ENCODE results near the gene BCKDHA.

BCKDHA gene

GRCh38 chr19:41397086-41398049 is at the start of gene BCKDHA, which contains the start of gene EXOSC5:
TSS of gene BCKDHA (plus strand) at chr19:41397818. CDS start at chr19:41397828, 10 bp downstream.
TSS of gene EXOSC5 (minus strand) at chr19:41397359. CDS start at chr19:41397328, 31 bp downstream.
- peak; percentile 99 for DNase-seq

GRCh38 chr19:41350735-41351338 is 46.8 kb upstream of the BCKDHA start:
- no peak for DNase-seq

GRCh38 chr19:41351339-41352245 is 46.0 kb upstream of the BCKDHA start:
- DNase-seq = no peak

- DNase-seq = no peak
Observed at GRCh38 chr19:41352279-41352608, 45.4 kb upstream of the BCKDHA start.

- no peak for DNase-seq
Observed at GRCh38 chr19:41352609-41353465, 44.8 kb upstream of the BCKDHA start.

- no peak for DNase-seq
Observed at GRCh38 chr19:41353466-41354342, 43.9 kb upstream of the BCKDHA start, which contains the start of gene TGFB1. TSS of gene TGFB1 (minus strand) at chr19:41353922. CDS start at chr19:41353044, 878 bp downstream.

- DNase-seq = no peak
Observed at GRCh38 chr19:41354343-41354953, 43.2 kb upstream of the BCKDHA start.

- no peak for DNase-seq
Observed at GRCh38 chr19:41355035-41355434, 42.6 kb upstream of the BCKDHA start.

- no peak for DNase-seq
Observed at GRCh38 chr19:41355802-41356201, 41.8 kb upstream of the BCKDHA start.

- no peak for DNase-seq
Observed at GRCh38 chr19:41356984-41357739, 40.5 kb upstream of the BCKDHA start.

- no peak for DNase-seq
Observed at GRCh38 chr19:41357746-41358145, 39.9 kb upstream of the BCKDHA start.

GRCh38 chr19:41359741-41360140 is 37.9 kb upstream of the BCKDHA start:
- DNase-seq = no peak

- no peak for DNase-seq
Observed at GRCh38 chr19:41362143-41362847, 35.3 kb upstream of the BCKDHA start.

GRCh38 chr19:41363371-41363752 is 34.3 kb upstream of the BCKDHA start:
- no peak for DNase-seq

- peak; percentile 95 for DNase-seq
Observed at GRCh38 chr19:41363753-41364523, 33.7 kb upstream of the BCKDHA start, which contains the start of gene B9D2. TSS of gene B9D2 (minus strand) at chr19:41364149. CDS start at chr19:41363519, 630 bp downstream.

- DNase-seq = no peak
Observed at GRCh38 chr19:41364524-41365391, 32.9 kb upstream of the BCKDHA start.

- DNase-seq = no peak
Observed at GRCh38 chr19:41366089-41366488, 31.5 kb upstream of the BCKDHA start.

All from NCI-H1092 (cell line).